Left ventricle myocardium inferior (tissue), 1 donor: ENCODE results near the gene GPATCH1. TPM values are rescaled to one million over a fixed set of nuclear protein-coding genes. Genes with fewer than 3 reads are reported as not detected.
"Not testable (repeated sequence)": the region's sequence is repeated elsewhere in the genome, so short reads cannot be mapped to it uniquely, and the experiment has no call there.

Source experiments
- DNase-seq: peaks from one replicate; pipeline ENCODE4 v3.0.0-alpha.2; 2020
- H3K27ac ChIP-seq: fragments of 200-600 bp; replicated peaks from 2 replicates; pipeline ENCODE4 v1.8.0; 2021
- H3K27me3 ChIP-seq: fragments of 200-600 bp; 2 replicates; pipeline ENCODE4 v1.8.0; 2021; ENCODE audit warnings: low read depth
- H3K36me3 ChIP-seq: fragments of 200-600 bp; 2 replicates; pipeline ENCODE4 v1.8.0; 2021
- H3K4me1 ChIP-seq: fragments of 200-600 bp; 2 replicates; pipeline ENCODE4 v1.8.0; 2021
- H3K4me3 ChIP-seq: fragments of 200-600 bp; 2 replicates; pipeline ENCODE4 v1.8.0; 2021; ENCODE audit warnings: mild to moderate bottlenecking, moderate library complexity
- H3K9me3 ChIP-seq: fragments of 200-600 bp; replicated peaks from 2 replicates; pipeline ENCODE4 v1.8.0; 2021
- CTCF ChIP-seq: fragments of 200-600 bp; IDR thresholded peaks from 2 replicates; pipeline ENCODE4 v1.8.0; 2021; ENCODE audit warnings: antibody characterized with exemption, mild to moderate bottlenecking, borderline replicate concordance
- intact Hi-C: fragments of 100-400 bp; cut with micrococcal nuclease; formaldehyde crosslinking; loops from one replicate; pipeline ENCODE4 v1.11.0; 2022
- long read RNA-seq: library from polyadenylated mRNA; unstranded; transcript quantifications from one replicate; pipeline ENCODE4 v2.0.0, GENCODE V29; 2021
- total RNA-seq: library from RNA; stranded (reverse); fragmentation: NEBNext Ultra II Directional; extraction: Animal tissue kit (Norgen Biotek cat#: 25700); gene quantifications from one replicate; pipeline ENCODE4 v1.2.1, GENCODE V29; 2021
- donor health status: DM: no; HTN: yes; CAD: no; lungs with severe emphysema.

Gene GPATCH1
- total RNA-seq: 6.2 TPM
- long read RNA-seq, transcript GPATCH1-201 (20 exons, 3,492 nt): major isoform, 10 of 12 reads
- long read RNA-seq, partial matches to known transcripts: 1 of 12 reads
- long read RNA-seq, other reads (novel, unspliced or antisense): 1 of 12 reads

GRCh38 chr19:33080761-33081681 lies at the start of gene GPATCH1:
TSS of gene GPATCH1 (plus strand) at chr19:33081181. CDS start at chr19:33081194, 13 bp downstream.
- H3K27ac ChIP-seq: peak within 1 kb of the TSS; percentile 79
- DNase-seq: peak; percentile 90
- peak within 1 kb of the TSS; percentile 82 for H3K4me3 ChIP-seq
- peaks cover 25% of the 10 kb centered on the region for H3K4me1 ChIP-seq
- no peaks in the 10 kb centered on the region for H3K36me3 ChIP-seq
- no peak for TF ChIP-seq CTCF
- intact Hi-C loops: no loop called here
- H3K9me3 ChIP-seq: no peaks in the 10 kb centered on the region
- peaks cover 1% of the 10 kb centered on the region for H3K27me3 ChIP-seq

GRCh38 chr19:33032218-33032781 lies 48.7 kb upstream of the GPATCH1 start:
- no peaks in the 10 kb centered on the region for H3K27me3 ChIP-seq
- no peak for DNase-seq
- no peak overlapping the region for H3K27ac ChIP-seq
- no peaks in the 10 kb centered on the region for H3K4me1 ChIP-seq
- no peaks in the 10 kb centered on the region for H3K36me3 ChIP-seq
- no peak overlapping the region for H3K4me3 ChIP-seq
- TF ChIP-seq CTCF: no peak
- intact Hi-C loops: no loop called here
- peaks cover 15% of the 10 kb centered on the region for H3K9me3 ChIP-seq

- H3K9me3 ChIP-seq: no peaks in the 10 kb centered on the region
- no peak overlapping the region for H3K4me3 ChIP-seq
- H3K27ac ChIP-seq: no peak overlapping the region
- H3K4me1 ChIP-seq: no peaks in the 10 kb centered on the region
- H3K36me3 ChIP-seq: no peaks in the 10 kb centered on the region
- no peak for TF ChIP-seq CTCF
- no peaks in the 10 kb centered on the region for H3K27me3 ChIP-seq
- no peak for DNase-seq
- intact Hi-C loops: no loop called here
These were observed 45.5 kb upstream of the GPATCH1 start for GRCh38 chr19:33035461-33035860.

DNA sequence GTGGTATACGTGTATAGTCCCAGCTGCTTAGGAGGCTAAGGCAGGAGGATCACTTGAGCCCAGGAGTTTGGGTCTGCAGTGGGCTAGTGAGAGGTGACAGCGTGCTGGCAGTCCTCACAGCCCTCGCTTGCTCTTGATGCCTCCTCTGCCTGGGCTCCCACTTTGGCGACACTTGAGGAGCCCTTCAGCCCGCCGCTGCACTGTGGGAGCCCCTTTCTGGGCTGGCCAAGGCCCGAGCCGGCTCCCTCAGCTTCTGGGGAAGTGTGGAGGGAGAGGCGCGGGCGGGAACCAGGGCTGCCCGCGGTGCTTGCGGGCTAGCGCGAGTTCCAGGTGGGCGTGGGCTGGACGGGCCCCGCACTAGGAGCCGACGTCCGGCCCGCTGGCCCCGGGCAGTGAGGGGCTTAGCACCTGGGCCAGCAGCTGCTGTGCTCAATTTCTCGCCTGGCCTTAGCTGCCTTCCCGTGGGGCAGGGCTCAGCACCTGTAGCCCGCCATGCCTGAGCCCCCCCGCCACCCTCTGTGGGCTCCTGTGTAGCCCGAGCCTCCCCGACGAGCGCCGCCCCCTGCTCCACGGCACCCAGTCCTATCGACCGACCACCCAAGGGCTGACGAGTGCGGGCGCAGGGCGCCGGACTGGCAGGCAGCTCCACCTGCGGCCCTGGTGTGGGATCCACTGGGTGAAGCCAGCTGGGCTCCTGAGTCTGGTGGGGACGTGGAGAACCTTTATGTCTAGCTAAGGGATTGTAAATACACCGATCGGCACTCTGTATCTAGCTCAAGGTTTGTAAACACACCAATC lies 44.4 kb upstream of the GPATCH1 start:
- H3K4me3 ChIP-seq, intact Hi-C loops, H3K36me3 ChIP-seq, DNase-seq, H3K4me1 ChIP-seq, H3K27me3 ChIP-seq, H3K27ac ChIP-seq, H3K9me3 ChIP-seq: not testable (repeated sequence)

- H3K36me3 ChIP-seq, H3K27ac ChIP-seq, H3K4me1 ChIP-seq, H3K4me3 ChIP-seq, H3K27me3 ChIP-seq, DNase-seq, intact Hi-C loops, H3K9me3 ChIP-seq: not testable (repeated sequence)
These were observed 43.6 kb upstream of the GPATCH1 start for GRCh38 chr19:33037168-33038025.
